ENCODE data around the gene ZC3HAV1. TPM values are rescaled to one million over a fixed set of nuclear protein-coding genes. Genes with fewer than 3 reads are reported as not detected.

Gene ZC3HAV1
- total RNA-seq (10 to 100 TPM; 89.9 to 92.8 TPM), polyA plus RNA-seq (153 TPM)

GRCh38 chr7:139109188-139109982 lies at the start of gene ZC3HAV1:
Gene ZC3HAV1, minus strand, starts transcription at chr7:139109720. Its CDS starts 389 bp downstream, at chr7:139109331.
- DNase-seq, result peak; percentile 82 to 95 (median 91)
- Histone ChIP-seq H3K4me3 (ENCODE audit: low read length) (peak within 1 kb of the TSS; percentile 67), H3K36me3 (ENCODE audit: insufficient read depth, low read length) (no peaks in the 10 kb centered on the region), H3K9me3 (ENCODE audit: low read length) (no peaks in the 10 kb centered on the region), H3K27me3 (ENCODE audit: insufficient read depth, low read length, poor library complexity, severe bottlenecking) (no peaks in the 10 kb centered on the region), H3K4me1 (ENCODE audit: insufficient read depth, low read length) (peaks cover 20% of the 10 kb centered on the region), H3K27ac (ENCODE audit: low read depth, low read length) (peak within 1 kb of the TSS; percentile 94)
- ChIA-PET CTCF (interaction anchor here (1.0 to 1.6 kb wide), 3 partner anchors 14 to 34 kb away, joined by 3 to 10 read pairs (median 4); no protein-coding TSS in a partner anchor), POLR2A (interaction anchor here (1.3 kb wide), 1 partner anchor 15 kb away, joined by 13 read pairs; no protein-coding TSS in a partner anchor)
- peaks cover 11 to 46% (median 13%) of the 10 kb centered on the region in 3 donors for H3K36me3 Mint-ChIP-seq
- H3K27me3 Mint-ChIP-seq, result peaks cover 0 to 17% of the 10 kb centered on the region in 2 donors
- H3K27ac Mint-ChIP-seq, result peak within 1 kb of the TSS; percentile 97 to 100 (median 99)
- H3K4me3 Mint-ChIP-seq, result peak within 1 kb of the TSS; percentile 89 to 100 (median 99)
- peaks cover 0 to 2% (median 0%) of the 10 kb centered on the region in 5 donors for H3K9me3 Mint-ChIP-seq
- peaks cover 31 to 45% (median 43%) of the 10 kb centered on the region in 3 donors for H3K4me1 Mint-ChIP-seq

GRCh38 chr7:139153832-139154231 lies 44.3 kb upstream of the ZC3HAV1 start:
- Histone ChIP-seq H3K36me3 (ENCODE audit: insufficient read depth, low read length) (no peaks in the 10 kb centered on the region), H3K27ac (ENCODE audit: low read depth, low read length) (no peak overlapping the region), H3K4me1 (ENCODE audit: insufficient read depth, low read length) (no peaks in the 10 kb centered on the region), H3K9me3 (ENCODE audit: low read length) (no peaks in the 10 kb centered on the region), H3K27me3 (ENCODE audit: insufficient read depth, low read length, poor library complexity, severe bottlenecking) (no peaks in the 10 kb centered on the region), H3K4me3 (ENCODE audit: low read length) (no peak overlapping the region)
- Mint-ChIP-seq H3K27me3 (no peaks in the 10 kb centered on the region), H3K27ac (peak overlapping the region in 1 of 8 donors; percentile 73), H3K4me3 (no peak overlapping the region), H3K4me1 (peaks cover 3 to 6% (median 4%) of the 10 kb centered on the region in 3 donors), H3K9me3 (peaks cover 0 to 2% (median 2%) of the 10 kb centered on the region in 5 donors), H3K36me3 (peaks cover 2 to 4% (median 4%) of the 10 kb centered on the region in 3 donors)
- DNase-seq, result no peak
- CTCF ChIA-PET, result no interaction called here
- POLR2A ChIA-PET, result no interaction called here

GRCh38 chr7:139152149-139152548 lies 42.6 kb upstream of the ZC3HAV1 start:
- Histone ChIP-seq H3K36me3 (ENCODE audit: insufficient read depth, low read length) (no peaks in the 10 kb centered on the region), H3K27ac (ENCODE audit: low read depth, low read length) (no peak overlapping the region), H3K9me3 (ENCODE audit: low read length) (no peaks in the 10 kb centered on the region), H3K4me1 (ENCODE audit: insufficient read depth, low read length) (no peaks in the 10 kb centered on the region), H3K27me3 (ENCODE audit: insufficient read depth, low read length, poor library complexity, severe bottlenecking) (no peaks in the 10 kb centered on the region), H3K4me3 (ENCODE audit: low read length) (no peak overlapping the region)
- no peak overlapping the region for H3K27ac Mint-ChIP-seq
- ChIA-PET POLR2A (interaction anchor here (0.6 kb wide), 1 partner anchor 288 kb away, joined by 3 read pairs; no protein-coding TSS in a partner anchor), CTCF (interaction anchor here (2.3 kb wide), 1 partner anchor 135 kb away, joined by 5 read pairs; no protein-coding TSS in a partner anchor)
- no peak for DNase-seq
- H3K9me3 Mint-ChIP-seq, result peaks cover 0 to 2% (median 0%) of the 10 kb centered on the region in 5 donors
- H3K36me3 Mint-ChIP-seq, result peaks cover 0 to 5% (median 0%) of the 10 kb centered on the region in 3 donors
- H3K4me1 Mint-ChIP-seq, result peaks cover 3 to 6% (median 4%) of the 10 kb centered on the region in 3 donors
- H3K4me3 Mint-ChIP-seq, result no peak overlapping the region
- H3K27me3 Mint-ChIP-seq, result no peaks in the 10 kb centered on the region

- no peak for DNase-seq
- Mint-ChIP-seq H3K4me3 (no peak overlapping the region), H3K27ac (no peak overlapping the region), H3K4me1 (peaks cover 0 to 6% (median under 1%) of the 10 kb centered on the region in 3 donors), H3K36me3 (peaks cover 0 to 3% (median 2%) of the 10 kb centered on the region in 3 donors), H3K9me3 (no peaks in the 10 kb centered on the region), H3K27me3 (peaks cover 0 to 1% of the 10 kb centered on the region in 2 donors)
- Histone ChIP-seq H3K27ac (ENCODE audit: low read depth, low read length) (no peak overlapping the region), H3K27me3 (ENCODE audit: insufficient read depth, low read length, poor library complexity, severe bottlenecking) (no peaks in the 10 kb centered on the region), H3K4me3 (ENCODE audit: low read length) (no peak overlapping the region), H3K9me3 (ENCODE audit: low read length) (no peaks in the 10 kb centered on the region), H3K36me3 (ENCODE audit: insufficient read depth, low read length) (no peaks in the 10 kb centered on the region), H3K4me1 (ENCODE audit: insufficient read depth, low read length) (peaks cover 4% of the 10 kb centered on the region)
- POLR2A ChIA-PET, result no interaction called here
- CTCF ChIA-PET, result no interaction called here
Measured at GRCh38 chr7:139139150-139139549, 29.6 kb upstream of the ZC3HAV1 start.

GRCh38 chr7:139133335-139134139 lies 24.0 kb upstream of the ZC3HAV1 start:
- peaks cover 8% of the 10 kb centered on the region for H3K4me1 ChIP-seq (ENCODE audit: insufficient read depth, low read length)
- peaks cover 11 to 22% (median 17%) of the 10 kb centered on the region in 3 donors for H3K4me1 Mint-ChIP-seq
- peak; percentile 69 to 91 (median 83) for DNase-seq
- no peaks in the 10 kb centered on the region for H3K36me3 ChIP-seq (ENCODE audit: insufficient read depth, low read length)
- peak overlapping the region; percentile 65 for H3K4me3 ChIP-seq (ENCODE audit: low read length)
- peak overlapping the region; percentile 80 to 92 (median 86) for H3K4me3 Mint-ChIP-seq
- peak overlapping the region; percentile 77 to 94 (median 88) for H3K27ac Mint-ChIP-seq
- ChIA-PET CTCF (interaction anchor here (1.0 to 2.7 kb wide), 2 partner anchors 38 to 59 kb away, joined by 3 to 12 read pairs; no protein-coding TSS in a partner anchor), POLR2A (interaction anchor here (0.7 to 1.0 kb wide), 2 partner anchors 38 to 1104 kb away, joined by 3 to 6 read pairs; no protein-coding TSS in a partner anchor)
- H3K27ac ChIP-seq (ENCODE audit: low read depth, low read length), result peak overlapping the region; percentile 45
- no peaks in the 10 kb centered on the region for H3K27me3 Mint-ChIP-seq
- no peaks in the 10 kb centered on the region for H3K36me3 Mint-ChIP-seq
- no peaks in the 10 kb centered on the region for H3K9me3 ChIP-seq (ENCODE audit: low read length)
- no peaks in the 10 kb centered on the region for H3K27me3 ChIP-seq (ENCODE audit: insufficient read depth, low read length, poor library complexity, severe bottlenecking)
- no peaks in the 10 kb centered on the region for H3K9me3 Mint-ChIP-seq

GRCh38 chr7:139132887-139133286 lies 23.4 kb upstream of the ZC3HAV1 start:
- DNase-seq, result no peak
- Mint-ChIP-seq H3K36me3 (no peaks in the 10 kb centered on the region), H3K9me3 (no peaks in the 10 kb centered on the region), H3K4me1 (peaks cover 11 to 22% (median 17%) of the 10 kb centered on the region in 3 donors), H3K27ac (peak overlapping the region; percentile 13 to 94 (median 87)), H3K27me3 (no peaks in the 10 kb centered on the region), H3K4me3 (peak overlapping the region; percentile 25 to 92 (median 85))
- H3K27ac ChIP-seq (ENCODE audit: low read depth, low read length), result no peak overlapping the region
- no peaks in the 10 kb centered on the region for H3K36me3 ChIP-seq (ENCODE audit: insufficient read depth, low read length)
- ChIA-PET CTCF (interaction anchor here (1.0 to 2.7 kb wide), 2 partner anchors 38 to 58 kb away, joined by 3 to 12 read pairs; no protein-coding TSS in a partner anchor), POLR2A (interaction anchor here (1.0 kb wide), 1 partner anchor 38 kb away, joined by 6 read pairs; no protein-coding TSS in a partner anchor)
- no peaks in the 10 kb centered on the region for H3K27me3 ChIP-seq (ENCODE audit: insufficient read depth, low read length, poor library complexity, severe bottlenecking)
- no peaks in the 10 kb centered on the region for H3K9me3 ChIP-seq (ENCODE audit: low read length)
- H3K4me3 ChIP-seq (ENCODE audit: low read length), result peak overlapping the region; percentile 65
- H3K4me1 ChIP-seq (ENCODE audit: insufficient read depth, low read length), result peaks cover 8% of the 10 kb centered on the region

- H3K4me1 Mint-ChIP-seq, result peaks cover 13 to 27% (median 17%) of the 10 kb centered on the region in 3 donors
- Histone ChIP-seq H3K4me1 (ENCODE audit: insufficient read depth, low read length) (peaks cover 11% of the 10 kb centered on the region), H3K36me3 (ENCODE audit: insufficient read depth, low read length) (no peaks in the 10 kb centered on the region), H3K4me3 (ENCODE audit: low read length) (no peak overlapping the region), H3K27ac (ENCODE audit: low read depth, low read length) (no peak overlapping the region), H3K9me3 (ENCODE audit: low read length) (no peaks in the 10 kb centered on the region), H3K27me3 (ENCODE audit: insufficient read depth, low read length, poor library complexity, severe bottlenecking) (no peaks in the 10 kb centered on the region)
- no peaks in the 10 kb centered on the region for H3K36me3 Mint-ChIP-seq
- ChIA-PET POLR2A (no interaction called here), CTCF (interaction anchor here (2.7 kb wide), 1 partner anchor 37 kb away, joined by 12 read pairs; no protein-coding TSS in a partner anchor)
- H3K27me3 Mint-ChIP-seq, result no peaks in the 10 kb centered on the region
- H3K27ac Mint-ChIP-seq, result peak overlapping the region in 2 of 8 donors; percentile 5 to 22
- H3K9me3 Mint-ChIP-seq, result no peaks in the 10 kb centered on the region
- DNase-seq, result no peak
- H3K4me3 Mint-ChIP-seq, result peak overlapping the region in 1 of 7 donors; percentile 39
Measured at GRCh38 chr7:139131601-139132041, 22.1 kb upstream of the ZC3HAV1 start.

Measured in CD8-positive, alpha-beta memory T cell (primary cell).